Measurements from ENCODE around the gene PCDHGA6.
"Not testable (repeated sequence)": the region's sequence is repeated elsewhere in the genome, so short reads cannot be mapped to it uniquely, and the experiment has no call there.

Gene PCDHGA6

GRCh38 chr5:141359790-141360426, 13.8 kb upstream of the PCDHGA6 start, which contains the start of gene PCDHGB2:
PCDHGB2 (plus strand) TSS chr5:141359994; CDS start chr5:141360136, 142 bp downstream.
- DNase-seq (ENCODE audit: low read depth) = no peak

- DNase-seq (ENCODE audit: low read depth) = no peak
Measured at GRCh38 chr5:141360685-141361084, 13.0 kb upstream of the PCDHGA6 start.

DNA sequence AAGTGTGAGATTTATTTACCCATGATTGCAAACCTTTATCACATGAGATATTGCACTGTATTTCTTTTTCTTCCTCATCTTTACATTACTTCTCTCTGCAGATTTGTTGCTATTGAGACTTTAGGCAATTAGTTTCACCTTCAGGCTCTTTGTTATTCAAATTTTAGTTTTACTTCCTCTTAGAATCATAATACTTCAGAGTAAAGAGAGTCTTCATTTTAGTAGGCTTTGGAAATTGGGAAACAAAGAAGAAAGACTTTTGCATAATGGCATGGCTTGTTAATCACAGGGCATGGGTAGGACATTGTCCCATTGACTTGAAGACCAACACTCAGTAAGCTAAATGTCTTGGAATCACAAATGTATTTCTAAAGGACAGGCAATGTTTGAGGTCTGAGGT, 11.0 kb upstream of the PCDHGA6 start:
- DNase-seq (ENCODE audit: low read depth) = no peak

GRCh38 chr5:141363952-141364660, 9.6 kb upstream of the PCDHGA6 start, which contains the start of gene PCDHGA5:
PCDHGA5 (plus strand) TSS chr5:141364162; CDS start chr5:141364331, 169 bp downstream.
- no peak for DNase-seq (ENCODE audit: low read depth)

DNA sequence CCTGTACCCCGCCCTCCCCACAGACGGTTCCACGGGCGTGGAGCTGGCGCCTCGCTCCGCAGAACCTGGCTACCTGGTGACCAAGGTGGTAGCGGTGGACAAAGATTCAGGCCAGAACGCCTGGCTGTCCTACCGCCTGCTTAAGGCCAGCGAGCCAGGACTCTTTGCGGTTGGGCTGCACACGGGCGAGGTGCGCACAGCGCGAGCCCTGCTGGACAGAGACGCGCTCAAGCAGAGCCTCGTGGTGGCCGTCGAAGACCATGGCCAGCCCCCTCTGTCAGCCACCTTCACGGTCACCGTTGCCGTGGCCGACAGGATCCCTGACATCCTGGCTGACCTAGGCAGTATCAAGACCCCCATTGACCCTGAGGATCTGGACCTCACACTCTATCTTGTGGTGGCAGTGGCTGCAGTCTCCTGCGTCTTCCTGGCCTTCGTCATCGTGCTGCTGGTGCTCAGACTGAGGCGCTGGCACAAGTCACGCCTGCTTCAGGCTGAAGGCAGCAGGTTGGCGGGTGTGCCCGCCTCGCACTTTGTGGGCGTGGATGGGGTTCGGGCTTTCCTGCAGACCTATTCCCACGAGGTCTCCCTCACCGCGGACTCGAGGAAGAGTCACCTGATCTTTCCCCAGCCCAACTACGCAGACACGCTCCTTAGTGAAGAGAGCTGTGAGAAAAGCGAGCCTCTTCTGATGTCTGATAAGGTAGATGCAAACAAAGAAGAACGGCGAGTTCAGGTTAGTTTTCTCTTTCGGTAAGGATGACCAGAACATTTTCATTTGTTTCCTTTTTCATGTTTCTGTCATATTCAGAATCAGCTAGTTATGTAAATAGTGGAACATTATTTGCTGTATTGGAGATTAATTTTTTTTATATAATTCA, 7.4 kb upstream of the PCDHGA6 start:
- DNase-seq (ENCODE audit: low read depth) = no peak

GRCh38 chr5:141369994-141370848, 3.5 kb upstream of the PCDHGA6 start, which contains the start of gene PCDHGB3:
PCDHGB3 (plus strand) TSS chr5:141370242; CDS start chr5:141370395, 153 bp downstream.
- DNase-seq (ENCODE audit: low read depth) = no peak

DNA sequence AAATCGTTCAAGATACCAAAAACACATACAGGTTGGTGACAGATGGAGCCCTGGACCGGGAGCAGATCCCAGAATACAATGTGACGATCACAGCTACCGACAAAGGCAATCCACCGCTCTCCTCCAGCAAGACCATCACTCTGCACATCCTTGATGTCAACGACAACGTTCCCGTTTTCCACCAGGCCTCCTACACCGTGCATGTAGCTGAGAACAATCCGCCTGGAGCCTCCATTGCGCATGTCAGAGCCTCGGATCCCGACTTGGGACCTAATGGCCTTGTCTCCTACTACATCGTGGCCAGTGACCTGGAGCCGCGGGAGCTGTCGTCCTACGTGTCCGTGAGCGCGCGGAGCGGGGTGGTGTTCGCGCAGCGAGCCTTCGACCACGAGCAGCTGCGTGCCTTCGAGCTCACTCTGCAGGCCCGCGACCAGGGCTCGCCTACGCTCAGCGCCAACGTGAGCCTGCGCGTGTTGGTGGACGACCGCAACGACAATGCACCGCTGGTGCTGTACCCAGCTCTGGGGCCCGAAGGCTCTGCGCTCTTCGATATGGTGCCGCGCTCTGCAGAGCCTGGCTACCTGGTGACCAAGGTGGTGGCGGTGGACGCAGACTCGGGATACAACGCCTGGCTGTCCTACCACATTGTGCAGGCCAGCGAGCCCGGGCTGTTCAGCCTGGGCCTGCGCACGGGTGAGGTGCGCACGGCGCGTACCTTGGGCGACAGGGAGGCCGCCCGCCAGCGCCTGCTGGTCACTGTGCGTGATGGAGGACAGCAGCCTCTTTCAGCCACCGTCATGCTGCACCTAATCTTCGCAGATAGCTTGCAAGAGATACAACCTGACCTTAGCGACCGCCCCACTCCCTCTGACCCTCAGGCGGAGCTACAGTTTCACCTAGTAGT, 1.9 kb upstream of the PCDHGA6 start:
- no peak for DNase-seq (ENCODE audit: low read depth)

GRCh38 chr5:141374627-141375026, 936 bp downstream of the PCDHGA6 start:
- no peak for DNase-seq (ENCODE audit: low read depth)

DNA sequence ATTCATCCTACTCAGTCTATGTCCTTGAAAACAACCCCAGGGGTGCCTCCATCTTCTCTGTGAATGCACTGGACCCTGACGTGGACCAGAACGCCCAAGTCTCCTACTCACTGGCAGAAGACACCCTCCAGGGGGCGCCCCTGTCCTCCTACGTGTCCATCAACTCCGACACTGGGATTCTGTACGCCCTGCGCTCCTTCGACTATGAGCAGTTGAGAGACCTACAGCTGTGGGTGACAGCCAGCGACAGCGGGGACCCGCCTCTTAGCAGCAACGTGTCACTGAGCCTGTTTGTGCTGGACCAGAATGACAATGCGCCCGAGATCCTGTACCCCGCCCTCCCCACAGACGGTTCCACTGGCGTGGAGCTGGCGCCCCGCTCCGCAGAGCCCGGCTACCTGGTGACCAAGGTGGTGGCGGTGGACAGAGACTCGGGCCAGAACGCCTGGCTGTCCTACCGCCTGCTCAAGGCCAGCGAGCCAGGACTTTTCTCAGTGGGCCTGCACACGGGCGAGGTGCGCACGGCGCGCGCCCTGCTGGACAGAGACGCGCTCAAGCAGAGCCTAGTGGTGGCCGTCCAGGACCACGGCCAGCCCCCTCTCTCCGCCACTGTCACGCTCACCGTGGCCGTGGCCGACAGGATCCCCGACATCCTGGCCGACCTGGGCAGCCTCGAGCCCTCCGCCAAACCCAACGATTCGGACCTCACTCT, 1.9 kb downstream of the PCDHGA6 start:
- not testable (repeated sequence) for DNase-seq (ENCODE audit: low read depth)

DNA sequence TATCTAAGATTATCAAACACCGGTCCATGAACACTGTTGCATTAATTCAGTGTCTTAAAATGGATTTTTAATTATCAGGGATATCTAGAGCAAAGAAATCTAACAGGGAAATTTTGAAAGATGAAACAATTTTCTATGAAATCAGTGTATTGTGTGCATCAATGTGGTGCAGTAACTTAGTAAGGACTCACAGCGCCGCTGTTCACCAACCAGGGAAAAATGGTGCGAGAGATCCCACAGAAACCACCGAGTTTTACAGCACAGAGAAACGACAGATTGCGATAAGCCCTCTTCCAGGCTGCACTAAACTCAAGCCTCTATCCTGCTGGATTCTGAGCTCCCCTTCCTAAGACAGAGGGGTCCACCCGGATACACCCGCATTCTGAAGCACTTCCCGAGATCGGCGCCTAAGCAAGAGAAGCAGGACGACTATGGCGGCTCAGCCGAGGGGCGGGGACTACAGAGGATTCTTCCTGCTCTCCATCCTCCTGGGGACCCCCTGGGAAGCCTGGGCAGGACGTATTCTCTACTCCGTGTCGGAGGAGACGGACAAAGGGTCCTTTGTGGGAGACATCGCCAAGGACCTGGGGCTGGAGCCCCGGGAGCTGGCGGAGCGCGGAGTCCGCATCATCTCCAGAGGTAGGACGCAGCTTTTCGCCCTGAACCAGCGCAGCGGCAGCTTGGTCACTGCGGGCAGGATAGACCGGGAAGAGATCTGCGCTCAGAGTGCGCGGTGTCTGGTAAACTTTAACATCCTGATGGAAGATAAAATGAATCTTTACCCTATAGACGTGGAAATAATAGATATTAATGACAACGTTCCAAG, 9.0 kb downstream of the PCDHGA6 start, which contains the start of gene PCDHGA7:
Gene PCDHGA7 (plus strand): TSS at position 274 of the 826 bp plus-strand sequence. CDS start 158 bp downstream, at position 432.
- no peak for DNase-seq (ENCODE audit: low read depth)

DNA sequence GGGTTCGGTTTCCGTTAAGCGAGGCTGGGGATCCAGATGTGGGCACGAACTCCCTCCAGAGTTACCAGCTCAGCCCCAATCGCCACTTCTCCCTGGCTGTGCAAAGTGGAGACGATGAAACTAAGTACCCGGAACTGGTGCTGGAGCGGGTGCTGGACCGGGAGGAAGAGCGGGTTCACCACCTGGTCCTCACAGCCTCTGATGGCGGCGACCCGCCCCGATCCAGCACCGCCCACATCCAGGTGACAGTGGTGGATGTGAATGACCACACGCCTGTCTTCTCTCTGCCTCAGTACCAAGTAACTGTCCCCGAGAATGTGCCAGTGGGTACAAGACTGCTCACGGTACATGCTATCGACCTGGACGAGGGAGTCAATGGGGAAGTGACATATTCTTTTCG, 9.7 kb downstream of the PCDHGA6 start:
- DNase-seq (ENCODE audit: low read depth) = no peak

DNA sequence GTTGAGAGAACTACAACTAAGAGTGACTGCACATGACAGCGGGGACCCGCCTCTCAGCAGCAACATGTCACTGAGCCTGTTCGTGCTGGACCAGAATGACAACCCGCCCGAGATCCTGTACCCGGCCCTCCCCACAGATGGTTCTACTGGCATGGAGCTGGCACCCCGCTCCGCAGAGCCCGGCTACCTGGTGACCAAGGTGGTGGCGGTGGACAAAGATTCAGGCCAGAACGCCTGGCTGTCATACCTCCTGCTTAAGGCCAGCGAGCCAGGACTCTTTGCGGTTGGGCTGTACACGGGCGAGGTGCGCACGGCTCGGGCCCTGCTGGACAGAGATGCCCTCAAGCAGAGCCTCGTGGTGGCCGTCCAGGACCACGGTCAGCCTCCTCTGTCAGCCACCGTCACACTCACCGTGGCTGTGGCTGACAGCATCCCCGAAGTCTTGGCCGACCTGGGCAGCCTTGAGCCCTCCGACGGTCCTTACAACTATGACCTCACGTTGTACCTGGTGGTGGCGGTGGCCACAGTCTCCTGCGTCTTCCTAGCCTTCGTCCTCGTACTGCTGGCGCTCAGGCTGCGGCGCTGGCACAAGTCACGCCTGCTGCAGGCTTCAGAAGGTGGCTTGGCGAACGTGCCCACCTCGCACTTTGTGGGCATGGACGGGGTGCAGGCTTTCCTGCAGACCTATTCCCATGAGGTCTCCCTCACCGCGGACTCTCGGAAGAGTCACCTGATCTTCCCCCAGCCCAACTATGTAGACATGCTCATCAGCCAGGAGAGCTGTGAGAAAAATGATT, 11.0 kb downstream of the PCDHGA6 start:
- DNase-seq (ENCODE audit: low read depth) = no peak

- DNase-seq (ENCODE audit: low read depth) = not testable (repeated sequence)
Measured at GRCh38 chr5:141387557-141388311, 14.0 kb downstream of the PCDHGA6 start, which contains the start of gene PCDHGB4. PCDHGB4 (plus strand) TSS chr5:141387698; CDS start chr5:141387885, 187 bp downstream.

DNA sequence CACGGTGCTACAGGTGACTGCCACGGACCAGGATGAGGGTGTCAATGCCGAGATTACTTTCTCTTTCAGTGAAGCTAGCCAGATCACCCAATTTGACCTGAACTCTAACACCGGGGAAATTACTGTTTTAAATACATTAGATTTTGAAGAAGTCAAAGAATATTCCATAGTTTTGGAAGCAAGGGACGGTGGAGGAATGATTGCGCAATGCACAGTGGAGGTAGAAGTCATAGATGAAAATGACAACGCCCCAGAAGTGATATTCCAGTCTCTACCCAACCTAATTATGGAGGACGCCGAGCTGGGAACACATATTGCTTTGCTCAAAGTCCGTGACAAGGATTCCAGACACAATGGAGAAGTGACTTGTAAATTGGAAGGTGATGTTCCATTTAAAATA, 15.0 kb downstream of the PCDHGA6 start:
- DNase-seq (ENCODE audit: low read depth) = no peak

GRCh38 chr5:141389153-141390042, 15.7 kb downstream of the PCDHGA6 start:
- DNase-seq (ENCODE audit: low read depth) = no peak

Measured in stimulated activated CD8-positive, alpha-beta memory T cell treated with anti-CD3 and anti-CD28 coated beads, Interleukin-4, amount 100 ng/mL, for 24 hours (primary cell).